IMR-90 (cell line): Measurements from ENCODE around the gene SNCA.

Experiments used
- CEBPB ChIP-seq: IDR thresholded peaks from 2 replicates; pipeline ENCODE4 v1.6.1; 2012; ENCODE audit warnings: low read depth, low read length, improper control_type of control experiment
- CTCF ChIP-seq: conservative IDR thresholded peaks from 2 replicates; pipeline ENCODE4 v1.5.1; 2012; ENCODE audit warnings: mild to moderate bottlenecking, low read depth, low read length, improper control_type of control experiment
- MAZ ChIP-seq: IDR thresholded peaks from 2 replicates; pipeline ENCODE4 v1.6.1; 2012; ENCODE audit warnings: low read depth, mild to moderate bottlenecking, low read length, improper control_type of control experiment, moderate library complexity, borderline replicate concordance
- POLR2A ChIP-seq: IDR thresholded peaks from 2 replicates; pipeline ENCODE4 v1.6.1; 2012; ENCODE audit warnings: mild to moderate bottlenecking, low read depth, low read length
- RAD21 ChIP-seq: IDR thresholded peaks from 2 replicates; pipeline ENCODE4 v1.6.1; 2012; ENCODE audit warnings: low read length, improper control_type of control experiment
- RCOR1 ChIP-seq: IDR thresholded peaks from 2 replicates; pipeline ENCODE4 v1.6.1; 2012; ENCODE audit warnings: mild to moderate bottlenecking, low read length, improper control_type of control experiment; ENCODE audit not compliant: insufficient replicate concordance

- TF ChIP-seq CTCF: no peak
- no peak for TF ChIP-seq POLR2A
- no peak for TF ChIP-seq CEBPB
- TF ChIP-seq MAZ: no peak
- no peak for TF ChIP-seq RCOR1
- TF ChIP-seq RAD21: no peak
These were observed 83.9 kb downstream of the SNCA start for GRCh38 chr4:89752932-89753598.
